ENCODE data around the gene TAF4.

DNA sequence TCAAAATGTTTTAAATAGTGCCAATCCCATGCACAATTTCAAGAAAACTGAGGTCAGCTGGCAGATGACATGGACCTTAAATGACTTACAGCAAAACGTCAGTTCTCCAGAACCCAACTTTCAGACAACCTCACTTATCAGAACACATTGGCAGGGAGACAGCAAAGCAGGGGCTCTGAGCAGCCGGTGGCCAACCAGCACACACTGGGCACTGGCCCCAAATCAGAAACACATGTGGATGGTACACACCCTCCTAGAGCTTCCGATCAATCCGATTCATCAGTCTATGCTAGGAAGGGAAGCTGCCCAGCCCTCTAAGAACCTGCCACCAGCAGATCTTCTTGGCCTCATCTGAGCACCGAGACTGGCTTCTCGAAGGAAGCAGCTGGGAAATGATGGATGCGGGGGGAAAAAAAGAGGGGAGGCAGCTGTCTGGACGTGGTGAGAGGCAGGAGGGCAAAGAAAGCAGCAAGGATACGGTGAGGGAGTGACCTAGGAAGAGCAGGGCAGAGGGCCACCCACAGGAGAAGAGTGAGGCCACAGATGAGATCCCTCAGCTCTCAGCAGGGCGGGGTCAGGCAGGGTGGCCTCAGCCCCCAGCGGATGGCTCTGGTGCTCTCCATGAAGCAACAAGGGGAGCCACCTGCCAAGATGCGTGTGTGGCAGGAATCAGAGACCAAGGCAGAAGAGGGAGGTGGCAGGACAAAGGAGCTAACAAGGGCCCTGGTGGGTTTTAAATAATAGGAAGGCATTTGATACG is 32.9 kb downstream of the TAF4 start:
- TF ChIP-seq CTCF (IDR thresholded peaks at IDR 0.05) (no peak), POLR2A (IDR thresholded peaks at IDR 0.05) (no peak)

All from thyroid gland (tissue), 4 donors.